Stimulated activated CD8-positive, alpha-beta memory T cell treated with anti-CD3 and anti-CD28 coated beads, Interleukin-2, amount 100 ng/mL, for 48 hours (primary cell): Measurements from ENCODE around the gene RNH1.
A peak's percentile ranks its signal among the peaks of the same experiment; 100 is the strongest.

Experiments
- DNase-seq, 2 donors: peaks; one replicate each; pipeline ENCODE4 v3.0.0-alpha.2; 2020; ENCODE audit warnings: low read depth in 2 of 2

RNH1 gene

DNA sequence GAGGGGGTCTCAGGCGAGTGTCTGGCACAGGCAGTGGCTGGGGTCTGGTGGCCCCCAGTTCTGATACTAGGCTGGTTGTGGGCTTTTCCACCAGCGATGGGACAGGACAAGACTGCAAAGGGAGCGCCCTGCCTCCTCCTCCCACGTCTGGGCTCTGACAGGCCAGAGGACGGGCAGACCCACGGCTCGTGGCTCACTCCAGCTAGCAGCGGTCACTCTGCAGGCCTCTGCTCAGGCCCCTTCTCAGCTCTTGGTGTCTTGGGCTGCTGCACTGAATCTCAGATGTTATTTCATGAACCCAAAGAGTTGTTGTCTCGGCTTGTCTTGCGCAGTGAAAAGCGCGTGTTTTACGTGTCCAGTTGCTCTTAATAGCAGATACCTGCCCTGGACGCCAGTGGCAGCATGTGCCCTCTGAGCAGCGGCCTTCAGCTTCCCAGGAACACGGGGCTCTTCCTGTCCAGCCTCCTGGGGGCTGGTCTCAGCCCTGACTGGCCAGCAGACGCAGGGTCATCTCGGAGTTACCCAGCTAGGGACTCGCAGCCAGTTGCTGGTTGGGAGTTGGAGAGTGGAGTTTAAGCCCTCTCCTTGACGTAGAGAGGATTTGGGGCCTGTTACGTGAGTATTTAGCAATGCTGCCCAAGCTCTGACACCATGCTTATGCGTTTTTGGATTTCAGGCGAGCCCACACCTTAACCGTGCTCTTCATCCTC is 47.4 kb downstream of the RNH1 start:
- DNase-seq, result no peak

DNA sequence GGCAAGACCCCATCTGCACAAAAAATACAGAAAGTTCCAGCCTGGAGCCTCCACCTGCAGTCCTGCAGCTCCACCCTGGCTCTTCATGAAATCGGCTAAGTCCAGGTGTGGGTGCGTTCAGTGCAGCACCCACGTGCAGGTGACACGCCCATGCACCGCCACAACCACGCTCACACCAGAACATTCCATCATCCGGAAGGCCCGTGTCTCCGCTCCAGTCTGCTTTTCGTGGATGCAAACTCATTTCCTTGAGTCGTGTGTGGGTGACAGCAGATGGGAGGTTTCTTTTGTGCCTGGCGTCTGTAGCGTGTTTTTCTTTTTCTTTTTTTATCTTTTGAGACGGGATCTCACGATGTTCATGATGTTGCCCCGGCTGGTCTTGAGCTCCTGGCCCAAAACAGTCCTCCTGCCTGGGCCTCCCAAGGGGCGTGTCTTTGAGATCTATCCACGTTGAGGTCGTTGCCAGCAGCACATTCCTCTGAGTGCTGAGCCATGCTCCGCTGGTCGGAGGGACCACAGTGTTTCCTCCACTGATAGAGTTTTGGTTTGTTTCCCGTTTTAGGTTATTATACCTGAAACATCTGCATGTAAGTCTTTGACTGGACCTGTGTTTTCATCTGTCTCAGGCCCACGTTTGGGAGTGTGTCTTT is 49.8 kb downstream of the RNH1 start:
- DNase-seq, result no peak

DNA sequence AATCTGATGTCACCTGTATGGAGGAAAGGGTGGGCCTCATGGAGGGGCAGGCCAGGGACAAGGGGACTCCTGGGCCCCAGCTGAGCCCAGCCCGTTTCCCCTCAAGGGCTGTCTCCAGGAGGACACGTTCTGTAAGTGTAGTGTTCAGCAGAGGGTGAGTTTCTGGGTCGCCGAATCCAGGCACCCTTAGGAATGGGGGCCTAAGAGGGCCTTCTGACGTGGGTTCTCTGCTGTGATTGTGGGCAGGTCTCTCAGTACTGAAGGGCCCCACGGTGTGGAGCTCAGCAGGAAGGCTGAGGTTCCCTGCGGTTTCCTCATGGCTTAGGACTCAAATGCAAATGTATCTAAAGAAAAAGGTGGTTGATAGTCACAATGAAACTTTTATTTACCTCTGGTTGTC is 50.5 kb downstream of the RNH1 start:
- no peak for DNase-seq

DNA sequence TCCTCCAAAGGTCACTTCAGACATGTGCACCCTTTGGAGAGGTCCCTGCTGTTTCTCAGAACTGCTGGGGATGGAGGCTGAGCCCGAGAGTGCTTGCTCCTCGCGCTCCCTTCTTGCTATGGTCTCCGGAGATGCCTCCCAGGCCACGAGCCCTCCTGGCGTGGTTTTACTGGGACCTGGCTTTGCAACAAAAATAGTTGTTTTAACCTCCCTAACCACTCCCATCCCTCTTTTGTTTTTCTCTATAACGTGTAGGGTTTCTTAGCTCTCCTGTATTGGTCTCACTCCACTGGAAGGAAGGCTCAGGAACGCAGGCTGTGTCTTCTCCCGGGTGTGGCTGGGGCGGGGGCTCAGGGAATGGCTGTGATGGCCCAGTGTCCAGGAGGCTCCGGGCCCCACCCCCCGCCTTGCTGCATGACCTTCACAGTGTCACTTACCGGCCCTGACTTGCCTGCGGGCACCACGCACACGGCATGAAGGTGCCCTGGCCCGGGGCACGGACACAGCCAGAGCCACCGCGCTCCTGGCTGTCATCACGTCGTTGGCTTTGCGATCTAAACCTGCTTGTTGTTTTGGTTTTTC is 51.4 kb downstream of the RNH1 start:
- no peak for DNase-seq

DNA sequence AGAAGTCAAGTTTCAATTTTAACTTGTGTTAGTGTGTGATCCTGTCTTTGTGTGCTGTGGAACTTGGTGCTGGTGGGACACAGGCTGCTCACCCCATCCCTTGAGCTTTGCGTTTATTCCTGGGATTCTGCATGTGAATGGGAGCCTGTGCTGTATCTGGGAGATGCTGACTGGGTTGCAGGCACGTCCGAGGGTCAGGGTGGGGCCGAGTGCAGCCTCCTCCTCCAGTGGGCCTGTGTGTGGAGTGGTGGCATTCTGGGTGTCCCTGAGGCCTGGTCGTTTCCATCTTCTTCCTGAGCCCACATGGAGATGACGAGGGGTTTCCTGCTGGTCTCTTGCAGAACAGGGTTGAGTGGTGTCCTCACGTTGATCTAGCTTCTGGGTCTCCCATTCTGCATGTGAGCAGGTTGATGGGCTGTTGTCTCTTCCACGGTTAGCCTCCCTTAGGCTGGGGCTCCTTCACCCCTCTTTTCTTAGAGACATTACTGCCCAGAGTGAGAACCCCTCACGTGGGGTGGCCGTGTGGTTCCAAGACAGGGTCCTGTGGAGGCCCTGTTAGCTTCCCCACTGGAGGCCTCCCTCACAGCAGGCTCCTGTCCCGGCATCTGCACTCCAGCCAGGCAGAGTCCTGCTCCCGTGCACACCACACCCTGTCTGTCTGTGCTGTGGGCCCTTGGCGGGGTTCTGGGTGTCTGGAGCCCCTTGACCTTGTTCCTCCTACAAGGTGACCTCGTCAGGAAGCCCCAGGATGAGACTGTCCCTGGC is 52.1 kb downstream of the RNH1 start:
- DNase-seq, result no peak

DNA sequence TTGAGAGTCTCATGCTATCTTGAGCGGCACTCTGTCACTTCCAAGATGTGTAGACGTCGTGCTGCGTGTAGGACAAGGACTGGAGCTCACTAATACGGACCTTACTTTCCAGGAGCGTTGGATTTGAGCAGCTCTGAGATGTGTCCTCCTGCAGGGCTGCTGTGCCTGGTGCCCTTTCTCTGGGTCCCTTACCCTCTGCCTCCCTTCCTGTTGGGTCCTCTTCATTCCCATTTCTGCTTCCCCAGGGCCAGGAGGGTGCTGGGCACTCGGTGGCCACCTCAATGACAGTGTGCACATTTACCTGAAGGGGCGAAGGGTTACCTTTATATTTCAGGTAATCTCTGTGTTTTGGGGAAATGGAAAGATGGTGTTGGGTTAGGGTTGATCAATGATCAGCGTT is 53.0 kb downstream of the RNH1 start:
- no peak for DNase-seq

DNA sequence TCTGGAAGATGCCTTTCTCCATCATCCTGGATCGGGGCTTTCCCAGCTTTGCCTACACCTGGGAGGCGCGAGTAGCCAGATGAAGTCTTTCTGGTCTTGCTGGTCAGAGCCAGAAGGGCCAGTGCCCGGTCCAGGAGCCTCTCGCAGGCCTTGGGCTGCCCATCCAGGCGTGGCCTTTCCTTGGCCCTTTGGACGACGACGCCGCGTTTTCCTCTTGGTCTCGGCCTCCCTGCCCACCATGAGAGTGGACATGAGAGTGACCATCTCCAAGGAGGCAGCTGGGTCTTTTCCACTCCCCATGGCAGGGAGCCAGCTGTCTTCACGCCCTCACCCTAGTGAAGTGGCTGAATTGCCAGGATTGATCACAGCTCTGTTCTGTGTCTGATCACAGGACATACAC is 53.5 kb downstream of the RNH1 start:
- DNase-seq, result no peak

DNA sequence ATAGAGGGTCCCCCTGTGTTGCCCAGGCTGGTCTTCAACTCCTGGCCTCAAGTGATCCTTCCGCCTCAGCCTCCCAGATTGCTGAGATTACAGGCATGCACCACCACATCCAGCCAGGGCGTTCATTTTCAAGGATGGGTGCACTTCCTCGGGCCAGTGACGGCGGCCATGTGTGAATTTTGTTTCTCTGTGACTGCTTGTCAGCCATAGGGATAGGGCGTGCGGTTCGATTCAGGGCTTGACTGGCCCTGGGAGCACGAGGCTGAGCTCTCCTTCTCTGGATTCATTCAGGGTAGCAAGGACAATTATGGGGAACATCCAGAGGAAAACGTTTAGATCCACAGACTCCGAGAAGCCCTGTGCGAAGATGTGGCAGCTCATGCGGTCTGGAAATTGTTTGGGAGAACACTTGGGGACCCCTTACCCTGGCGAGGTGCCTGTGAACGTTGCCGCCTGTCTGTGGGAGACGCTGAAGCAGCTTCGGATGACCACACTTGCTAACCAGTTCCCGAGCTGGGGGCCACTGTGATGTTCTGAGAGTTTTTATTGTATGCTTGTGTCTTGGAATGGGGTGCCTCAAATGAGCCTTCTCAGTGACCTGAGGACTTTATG is 54.0 kb downstream of the RNH1 start:
- DNase-seq, result no peak

DNA sequence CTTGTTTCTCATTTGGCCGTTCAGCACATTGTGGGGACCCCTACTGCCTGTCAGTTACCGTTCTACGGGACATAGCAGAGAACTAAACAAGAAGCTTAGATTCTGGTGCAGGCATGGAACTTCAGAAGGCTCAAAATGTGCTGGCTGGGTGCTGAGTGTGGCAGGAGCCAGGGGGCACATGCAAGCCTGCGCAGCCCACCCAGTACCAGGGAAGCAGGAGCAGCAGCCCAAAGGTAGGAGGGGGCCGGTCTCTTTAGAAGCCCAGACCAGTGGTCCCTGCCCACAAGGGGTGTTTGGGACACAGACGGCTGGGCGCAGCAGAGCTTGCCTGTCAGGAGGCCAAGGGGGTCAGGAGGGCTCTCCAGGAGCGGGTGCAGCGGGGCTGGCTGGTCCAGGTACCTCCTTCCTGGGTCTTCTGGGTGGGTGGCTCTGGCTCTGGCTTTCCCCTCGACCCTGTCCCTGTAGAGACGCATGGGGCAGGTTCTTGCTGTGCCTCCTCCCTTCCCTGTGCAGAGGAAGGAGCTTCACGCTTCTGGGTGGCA is 54.8 kb downstream of the RNH1 start:
- DNase-seq, result no peak

DNA sequence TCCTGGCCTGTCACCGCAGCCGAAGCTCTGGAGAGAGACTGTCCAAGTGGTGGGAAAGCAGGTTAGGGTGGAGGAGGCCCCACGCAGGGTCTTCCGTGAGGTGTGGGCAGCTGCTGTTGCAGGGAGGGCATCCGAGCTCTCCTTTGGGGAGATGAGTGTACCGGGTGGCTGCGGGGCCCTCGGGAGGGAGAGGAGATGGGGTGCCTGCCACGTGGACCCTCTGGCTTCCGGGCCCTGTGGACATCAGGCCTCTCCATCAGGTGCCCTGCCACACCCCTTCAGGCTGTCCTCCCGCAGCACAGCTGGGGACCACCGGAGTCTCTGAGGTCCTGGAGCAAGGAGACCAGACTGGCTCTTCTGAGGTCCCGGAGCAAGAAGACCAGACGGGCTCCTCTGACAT is 55.3 kb downstream of the RNH1 start:
- DNase-seq, result no peak

DNA sequence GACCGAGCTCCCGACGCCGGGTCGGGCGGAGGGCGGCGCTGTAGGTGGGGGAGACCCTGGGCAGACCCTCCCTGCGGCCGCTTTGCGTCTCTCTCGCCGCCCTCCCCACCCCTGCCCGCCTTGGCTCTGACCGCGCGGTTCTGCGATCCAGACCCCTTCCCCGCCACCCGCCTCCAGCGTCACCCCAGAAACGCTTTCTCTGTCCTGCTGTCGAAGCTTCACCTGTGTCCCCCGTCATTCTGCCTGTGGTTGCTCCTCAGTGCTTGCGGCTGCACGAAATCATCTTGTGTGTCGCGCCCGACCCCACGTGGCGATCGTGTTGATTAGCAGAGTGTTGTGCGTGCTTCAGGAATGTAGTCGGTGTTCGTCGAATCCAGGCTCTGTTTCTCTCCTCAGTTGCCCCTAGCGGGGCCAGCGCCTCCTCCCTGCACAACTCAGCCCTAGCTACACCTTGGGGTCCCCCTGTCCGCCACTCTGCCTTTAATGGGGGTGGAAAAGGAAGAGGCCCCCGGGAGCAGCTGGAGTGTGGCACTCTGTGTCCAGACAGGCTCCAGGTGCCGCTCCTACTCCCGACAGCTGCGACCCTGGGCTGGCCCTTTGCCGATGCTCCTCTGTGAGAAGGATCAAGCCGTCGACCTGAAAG is 56.1 kb downstream of the RNH1 start:
- DNase-seq, result peak; percentile 48 to 56

DNA sequence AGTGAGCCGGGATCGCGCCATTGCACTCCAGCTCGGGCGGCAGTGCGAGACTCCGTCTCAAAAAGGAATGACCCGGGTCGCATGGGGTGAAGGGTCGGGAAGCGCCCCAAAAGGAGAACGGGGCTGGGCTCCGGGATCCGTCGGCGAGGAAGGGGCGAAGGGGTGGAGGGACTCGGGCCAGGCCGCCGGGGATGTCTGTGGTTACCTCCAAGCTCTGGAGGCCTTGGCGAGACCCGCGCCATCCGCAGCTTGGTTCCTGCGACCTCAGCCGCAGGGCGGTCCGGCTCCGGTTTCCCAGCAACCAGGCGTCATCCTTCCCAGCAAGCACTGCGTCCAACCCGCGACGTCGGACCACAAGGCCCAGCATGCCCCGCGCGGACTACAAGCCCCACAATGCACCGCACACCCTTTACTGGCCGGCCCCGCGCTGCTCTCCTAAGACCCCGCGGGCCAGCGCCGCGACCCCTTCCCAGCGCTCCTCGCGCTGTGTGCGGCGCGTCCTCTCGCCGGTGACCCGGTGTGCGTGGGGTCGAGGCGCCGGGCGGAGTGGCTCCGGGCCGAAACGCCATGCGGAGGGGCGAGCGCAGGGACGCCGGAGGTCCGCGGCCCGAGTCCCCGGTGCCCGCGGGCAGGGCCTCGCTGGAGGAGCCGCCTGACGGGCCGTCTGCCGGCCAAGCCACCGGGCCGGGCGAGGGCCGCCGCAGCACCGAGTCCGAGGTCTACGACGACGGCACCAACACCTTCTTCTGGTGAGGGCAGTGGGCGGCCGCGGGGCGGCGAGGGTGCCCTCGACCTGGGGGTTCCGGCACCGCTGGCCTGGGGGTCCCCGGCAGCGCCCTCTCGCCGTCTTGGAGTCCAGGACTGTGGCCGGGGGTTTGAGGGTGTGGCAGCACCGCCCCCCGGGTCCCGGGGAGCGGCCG is 56.9 kb downstream of the RNH1 start, which contains the start of gene PTDSS2:
Gene PTDSS2 (plus strand): TSS at position 391 of the 920 bp plus-strand sequence. CDS start 177 bp downstream, at position 568.
- peak; percentile 92 to 95 for DNase-seq

DNA sequence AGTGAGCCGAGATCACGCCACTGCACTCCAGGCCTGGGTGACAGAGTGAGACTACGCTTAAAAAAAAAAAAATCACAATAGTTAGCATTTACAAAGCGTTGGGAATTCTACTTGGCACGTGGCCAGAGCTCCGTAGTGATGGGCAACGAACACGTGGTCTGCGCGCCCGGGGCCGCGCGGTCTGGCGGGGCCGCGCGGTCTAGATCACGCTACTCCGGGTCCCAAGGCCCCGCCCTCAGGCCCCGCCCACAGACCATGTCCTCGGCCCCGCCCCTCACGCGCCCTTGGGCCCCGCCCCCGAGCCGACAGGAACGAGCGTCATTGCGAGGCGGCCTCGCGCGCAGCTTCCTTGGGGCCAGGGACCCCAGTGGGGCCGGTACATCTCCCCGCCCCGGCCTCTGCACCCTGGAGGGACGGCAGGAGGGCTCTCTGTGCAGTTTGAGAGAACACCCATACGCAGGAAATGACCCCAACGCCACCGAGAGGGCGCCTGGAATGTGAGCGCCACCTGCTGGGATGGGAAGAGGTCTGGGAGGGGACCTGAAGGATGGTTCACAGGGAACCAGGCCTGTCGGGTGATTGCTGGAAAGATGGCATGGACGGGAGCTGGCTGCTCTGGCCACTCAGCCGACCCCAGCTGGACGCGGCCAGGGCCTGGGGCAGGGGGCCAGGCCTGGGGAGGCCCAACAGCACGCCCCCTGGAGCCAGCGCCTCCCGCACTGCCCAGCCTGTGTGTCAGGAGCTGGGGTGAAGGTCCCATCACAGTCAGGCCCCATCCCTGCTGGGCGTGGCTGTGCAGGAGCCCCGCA is 58.9 kb downstream of the RNH1 start:
- peak; percentile 98 to 99 for DNase-seq

DNA sequence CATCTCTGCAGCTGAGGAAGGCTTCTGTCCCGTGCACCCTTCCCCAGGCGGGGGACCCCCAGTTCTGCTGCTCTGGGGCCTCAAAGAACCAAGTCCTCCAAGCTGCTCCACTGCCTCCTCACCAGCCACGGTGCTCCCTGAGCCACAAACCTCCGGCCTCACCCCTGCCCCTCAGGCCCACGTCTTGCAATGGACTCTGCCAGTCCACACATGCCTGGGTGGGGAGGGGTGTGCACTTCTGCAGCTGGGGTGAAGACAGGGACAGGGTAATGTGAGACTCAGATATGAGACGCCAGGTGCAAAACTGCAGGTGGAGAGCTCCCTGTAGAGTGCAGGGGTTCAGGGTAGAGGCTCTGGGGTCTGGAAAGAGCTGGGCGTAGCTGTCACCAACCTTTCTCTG is 60.2 kb downstream of the RNH1 start:
- no peak for DNase-seq

DNA sequence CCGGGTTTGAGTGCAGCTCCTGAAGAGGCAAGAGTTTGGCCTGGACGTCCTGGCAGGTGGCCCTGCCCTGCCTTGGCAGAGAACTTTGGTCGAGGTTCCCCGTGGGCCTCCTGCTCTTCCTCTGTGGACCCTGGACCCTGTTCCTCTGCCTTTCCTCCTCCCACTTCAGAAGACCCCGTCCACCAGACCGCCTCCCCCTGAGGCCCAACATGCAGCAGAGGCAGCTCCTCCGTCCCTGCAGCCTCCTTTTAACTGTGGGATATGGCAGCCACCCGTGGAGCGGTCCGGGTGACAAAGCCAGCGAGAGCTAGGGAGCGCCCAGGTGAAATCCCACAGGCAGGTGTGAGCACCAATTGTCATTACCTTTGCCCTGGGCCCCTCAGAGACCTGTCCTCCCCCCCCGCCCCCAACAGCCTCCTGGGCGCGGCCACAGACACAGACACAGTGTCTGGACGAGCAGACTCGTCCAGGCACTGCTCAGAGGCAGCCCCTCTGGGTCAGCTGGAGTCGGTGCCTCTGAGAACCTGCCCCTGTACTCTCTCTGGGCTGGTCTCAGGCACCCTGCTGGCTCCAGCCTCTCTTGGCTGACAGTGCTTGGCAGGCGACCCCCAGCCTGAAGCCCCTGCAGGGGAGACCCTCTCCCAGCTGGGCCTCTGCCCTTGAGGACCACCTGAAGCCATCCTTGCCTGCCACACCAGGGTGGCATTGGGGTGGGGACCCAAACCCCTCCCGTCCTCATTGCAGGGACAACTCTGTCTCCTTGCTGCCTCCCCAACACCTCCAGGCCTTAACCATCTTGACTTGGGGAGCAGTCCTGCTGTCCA is 61.1 kb downstream of the RNH1 start:
- no peak for DNase-seq
